WTC11 (cell line): ENCODE data around the gene ASB2.

Experiments used
- NR2C2 ChIP-seq: sonication (generic); formaldehyde crosslinking; IDR thresholded peaks from 2 replicates; pipeline ENCODE4 v1.8.0; 2022; ENCODE audit warnings: mild to moderate bottlenecking, missing genetic modification reagents
- RELA ChIP-seq: sonication (generic); formaldehyde crosslinking; IDR thresholded peaks from 2 replicates; pipeline ENCODE4 v1.8.1; 2022; ENCODE audit warnings: missing genetic modification reagents, mild to moderate bottlenecking, borderline replicate concordance
- SMAD3 ChIP-seq: sonication (generic); formaldehyde crosslinking; IDR thresholded peaks from 2 replicates; pipeline ENCODE4 v1.8.0; 2022; ENCODE audit warnings: missing genetic modification reagents, mild to moderate bottlenecking, borderline replicate concordance
- ZNF121 ChIP-seq: sonication (generic); formaldehyde crosslinking; IDR thresholded peaks from 2 replicates; pipeline ENCODE4 v1.8.0; 2023; ENCODE audit warnings: missing genetic modification reagents
- ZNF317 ChIP-seq: sonication (generic); formaldehyde crosslinking; IDR thresholded peaks from 2 replicates; pipeline ENCODE4 v1.8.1; 2023; ENCODE audit warnings: low read depth, mild to moderate bottlenecking, moderate library complexity, missing genetic modification reagents, borderline replicate concordance
- TF ChIP-seq, protein P1 (sequence below): fragments of 200-600 bp; IDR thresholded peaks from 2 replicates; pipeline ENCODE4 v1.8.0; 2022; ENCODE audit warnings: antibody characterized with exemption
- TF ChIP-seq, protein P2 (sequence below): sonication (generic); formaldehyde crosslinking; IDR thresholded peaks from 2 replicates; pipeline ENCODE4 v1.8.0; 2022; ENCODE audit warnings: mild to moderate bottlenecking, missing genetic modification reagents
- TF ChIP-seq, protein P3 (sequence below): sonication (generic); formaldehyde crosslinking; IDR thresholded peaks from 2 replicates; pipeline ENCODE4 v1.8.1; 2022; ENCODE audit warnings: low read depth, missing genetic modification reagents, borderline replicate concordance
- TF ChIP-seq, protein P4 (sequence below): sonication (generic); formaldehyde crosslinking; IDR thresholded peaks from 2 replicates; pipeline ENCODE4 v1.8.1; 2022; ENCODE audit warnings: mild to moderate bottlenecking, missing genetic modification reagents, moderate library complexity, borderline replicate concordance
- TF ChIP-seq, protein P5 (sequence below): sonication (generic); formaldehyde crosslinking; conservative IDR thresholded peaks from 2 replicates; pipeline ENCODE4 v1.8.1; 2022; ENCODE audit warnings: mild to moderate bottlenecking, missing genetic modification reagents
- TF ChIP-seq, protein P6 (sequence below): sonication (generic); formaldehyde crosslinking; IDR thresholded peaks from 2 replicates; pipeline ENCODE4 v1.8.0; 2023; ENCODE audit warnings: missing genetic modification reagents, mild to moderate bottlenecking, borderline replicate concordance

DNA sequence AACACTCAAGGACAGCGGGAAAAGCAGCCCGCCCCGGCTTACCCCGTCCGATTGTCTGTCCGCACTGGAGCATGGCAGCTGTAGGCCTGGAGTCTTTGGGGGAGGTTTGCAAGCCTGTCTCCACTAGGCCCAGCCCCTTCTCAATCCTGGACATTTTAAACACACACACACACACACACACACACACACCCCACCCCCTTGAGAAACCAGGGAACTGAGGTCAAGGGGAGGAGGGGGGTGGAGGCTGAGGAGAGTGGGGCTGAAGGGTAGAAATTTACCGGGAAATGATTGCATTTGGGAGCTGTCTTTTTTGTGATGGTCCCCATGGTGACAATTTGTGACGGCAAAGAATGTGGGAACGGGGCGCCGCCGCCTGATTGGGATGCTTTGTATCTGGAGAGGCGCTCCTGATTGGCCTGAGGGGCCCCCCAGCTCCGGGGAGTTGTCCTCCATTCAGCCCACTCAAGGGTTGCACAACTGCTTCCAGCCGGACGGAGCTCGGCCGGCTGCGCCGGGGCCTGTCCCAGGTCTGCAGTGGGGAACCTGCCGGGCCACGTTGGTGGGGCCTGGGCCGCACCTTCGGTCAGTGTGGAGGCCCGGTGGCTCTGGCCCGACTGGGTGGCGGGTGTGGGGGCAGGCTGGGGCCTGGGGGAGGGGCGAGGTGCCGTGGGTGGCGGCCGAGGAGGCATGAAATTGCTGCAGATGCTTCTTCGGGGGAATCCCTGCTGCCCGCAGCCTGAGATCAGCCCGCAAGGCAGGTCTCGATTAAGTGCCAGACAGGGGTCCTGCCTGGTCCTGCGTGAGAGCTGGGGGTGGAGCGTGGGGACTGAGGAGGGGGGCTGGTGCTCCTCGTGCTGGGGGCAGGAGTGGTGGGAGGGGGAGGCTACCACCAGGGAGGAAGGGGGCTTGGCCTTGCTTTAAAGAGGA lies 49.2 kb downstream of the ASB2 start, which contains the start of gene FAM181A:
- TF ChIP-seq, protein P1, sequence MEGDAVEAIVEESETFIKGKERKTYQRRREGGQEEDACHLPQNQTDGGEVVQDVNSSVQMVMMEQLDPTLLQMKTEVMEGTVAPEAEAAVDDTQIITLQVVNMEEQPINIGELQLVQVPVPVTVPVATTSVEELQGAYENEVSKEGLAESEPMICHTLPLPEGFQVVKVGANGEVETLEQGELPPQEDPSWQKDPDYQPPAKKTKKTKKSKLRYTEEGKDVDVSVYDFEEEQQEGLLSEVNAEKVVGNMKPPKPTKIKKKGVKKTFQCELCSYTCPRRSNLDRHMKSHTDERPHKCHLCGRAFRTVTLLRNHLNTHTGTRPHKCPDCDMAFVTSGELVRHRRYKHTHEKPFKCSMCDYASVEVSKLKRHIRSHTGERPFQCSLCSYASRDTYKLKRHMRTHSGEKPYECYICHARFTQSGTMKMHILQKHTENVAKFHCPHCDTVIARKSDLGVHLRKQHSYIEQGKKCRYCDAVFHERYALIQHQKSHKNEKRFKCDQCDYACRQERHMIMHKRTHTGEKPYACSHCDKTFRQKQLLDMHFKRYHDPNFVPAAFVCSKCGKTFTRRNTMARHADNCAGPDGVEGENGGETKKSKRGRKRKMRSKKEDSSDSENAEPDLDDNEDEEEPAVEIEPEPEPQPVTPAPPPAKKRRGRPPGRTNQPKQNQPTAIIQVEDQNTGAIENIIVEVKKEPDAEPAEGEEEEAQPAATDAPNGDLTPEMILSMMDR, result no peak
- TF ChIP-seq, protein P2, sequence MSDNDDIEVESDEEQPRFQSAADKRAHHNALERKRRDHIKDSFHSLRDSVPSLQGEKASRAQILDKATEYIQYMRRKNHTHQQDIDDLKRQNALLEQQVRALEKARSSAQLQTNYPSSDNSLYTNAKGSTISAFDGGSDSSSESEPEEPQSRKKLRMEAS (CRISPR knock-in tag), result no peak
- TF ChIP-seq ZNF317 (CRISPR knock-in tag), result no peak
- TF ChIP-seq, protein P3, sequence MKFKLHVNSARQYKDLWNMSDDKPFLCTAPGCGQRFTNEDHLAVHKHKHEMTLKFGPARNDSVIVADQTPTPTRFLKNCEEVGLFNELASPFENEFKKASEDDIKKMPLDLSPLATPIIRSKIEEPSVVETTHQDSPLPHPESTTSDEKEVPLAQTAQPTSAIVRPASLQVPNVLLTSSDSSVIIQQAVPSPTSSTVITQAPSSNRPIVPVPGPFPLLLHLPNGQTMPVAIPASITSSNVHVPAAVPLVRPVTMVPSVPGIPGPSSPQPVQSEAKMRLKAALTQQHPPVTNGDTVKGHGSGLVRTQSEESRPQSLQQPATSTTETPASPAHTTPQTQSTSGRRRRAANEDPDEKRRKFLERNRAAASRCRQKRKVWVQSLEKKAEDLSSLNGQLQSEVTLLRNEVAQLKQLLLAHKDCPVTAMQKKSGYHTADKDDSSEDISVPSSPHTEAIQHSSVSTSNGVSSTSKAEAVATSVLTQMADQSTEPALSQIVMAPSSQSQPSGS (CRISPR knock-in tag), result no peak
- TF ChIP-seq SMAD3 (CRISPR knock-in tag), result no peak
- TF ChIP-seq, protein P4, sequence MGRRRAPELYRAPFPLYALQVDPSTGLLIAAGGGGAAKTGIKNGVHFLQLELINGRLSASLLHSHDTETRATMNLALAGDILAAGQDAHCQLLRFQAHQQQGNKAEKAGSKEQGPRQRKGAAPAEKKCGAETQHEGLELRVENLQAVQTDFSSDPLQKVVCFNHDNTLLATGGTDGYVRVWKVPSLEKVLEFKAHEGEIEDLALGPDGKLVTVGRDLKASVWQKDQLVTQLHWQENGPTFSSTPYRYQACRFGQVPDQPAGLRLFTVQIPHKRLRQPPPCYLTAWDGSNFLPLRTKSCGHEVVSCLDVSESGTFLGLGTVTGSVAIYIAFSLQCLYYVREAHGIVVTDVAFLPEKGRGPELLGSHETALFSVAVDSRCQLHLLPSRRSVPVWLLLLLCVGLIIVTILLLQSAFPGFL, result no peak
- no peak for TF ChIP-seq RELA
- no peak for TF ChIP-seq NR2C2 (CRISPR knock-in tag)
- TF ChIP-seq, protein P5, sequence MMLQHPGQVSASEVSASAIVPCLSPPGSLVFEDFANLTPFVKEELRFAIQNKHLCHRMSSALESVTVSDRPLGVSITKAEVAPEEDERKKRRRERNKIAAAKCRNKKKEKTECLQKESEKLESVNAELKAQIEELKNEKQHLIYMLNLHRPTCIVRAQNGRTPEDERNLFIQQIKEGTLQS (CRISPR knock-in tag), result no peak
- TF ChIP-seq, protein P6, sequence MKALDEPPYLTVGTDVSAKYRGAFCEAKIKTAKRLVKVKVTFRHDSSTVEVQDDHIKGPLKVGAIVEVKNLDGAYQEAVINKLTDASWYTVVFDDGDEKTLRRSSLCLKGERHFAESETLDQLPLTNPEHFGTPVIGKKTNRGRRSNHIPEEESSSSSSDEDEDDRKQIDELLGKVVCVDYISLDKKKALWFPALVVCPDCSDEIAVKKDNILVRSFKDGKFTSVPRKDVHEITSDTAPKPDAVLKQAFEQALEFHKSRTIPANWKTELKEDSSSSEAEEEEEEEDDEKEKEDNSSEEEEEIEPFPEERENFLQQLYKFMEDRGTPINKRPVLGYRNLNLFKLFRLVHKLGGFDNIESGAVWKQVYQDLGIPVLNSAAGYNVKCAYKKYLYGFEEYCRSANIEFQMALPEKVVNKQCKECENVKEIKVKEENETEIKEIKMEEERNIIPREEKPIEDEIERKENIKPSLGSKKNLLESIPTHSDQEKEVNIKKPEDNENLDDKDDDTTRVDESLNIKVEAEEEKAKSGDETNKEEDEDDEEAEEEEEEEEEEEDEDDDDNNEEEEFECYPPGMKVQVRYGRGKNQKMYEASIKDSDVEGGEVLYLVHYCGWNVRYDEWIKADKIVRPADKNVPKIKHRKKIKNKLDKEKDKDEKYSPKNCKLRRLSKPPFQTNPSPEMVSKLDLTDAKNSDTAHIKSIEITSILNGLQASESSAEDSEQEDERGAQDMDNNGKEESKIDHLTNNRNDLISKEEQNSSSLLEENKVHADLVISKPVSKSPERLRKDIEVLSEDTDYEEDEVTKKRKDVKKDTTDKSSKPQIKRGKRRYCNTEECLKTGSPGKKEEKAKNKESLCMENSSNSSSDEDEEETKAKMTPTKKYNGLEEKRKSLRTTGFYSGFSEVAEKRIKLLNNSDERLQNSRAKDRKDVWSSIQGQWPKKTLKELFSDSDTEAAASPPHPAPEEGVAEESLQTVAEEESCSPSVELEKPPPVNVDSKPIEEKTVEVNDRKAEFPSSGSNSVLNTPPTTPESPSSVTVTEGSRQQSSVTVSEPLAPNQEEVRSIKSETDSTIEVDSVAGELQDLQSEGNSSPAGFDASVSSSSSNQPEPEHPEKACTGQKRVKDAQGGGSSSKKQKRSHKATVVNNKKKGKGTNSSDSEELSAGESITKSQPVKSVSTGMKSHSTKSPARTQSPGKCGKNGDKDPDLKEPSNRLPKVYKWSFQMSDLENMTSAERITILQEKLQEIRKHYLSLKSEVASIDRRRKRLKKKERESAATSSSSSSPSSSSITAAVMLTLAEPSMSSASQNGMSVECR (CRISPR knock-in tag), result no peak
- no peak for TF ChIP-seq ZNF121 (CRISPR knock-in tag)
